Loucy (cell line): ENCODE data around the gene SNAPC4.

Experiments
- CTCF ChIP-seq: fragments of 200-600 bp; sonication (generic); conservative IDR thresholded peaks from 2 replicates; pipeline ENCODE4 v1.5.1; 2014; ENCODE audit warnings: mild to moderate bottlenecking, antibody characterized with exemption, low read length
- EZH2phosphoT487 ChIP-seq: fragments of 200-600 bp; IDR thresholded peaks from 2 replicates; pipeline ENCODE4 v1.6.1; 2018; ENCODE audit warnings: antibody characterized with exemption, mild to moderate bottlenecking, moderate library complexity, borderline replicate concordance

GRCh38 chr9:136361754-136362449 is 38.1 kb downstream of the SNAPC4 start:
- TF ChIP-seq CTCF (no peak), EZH2phosphoT487 (no peak)
